HepG2 (cell line): ENCODE measurements around the gene KIF5B. TPM values are rescaled to one million over a fixed set of nuclear protein-coding genes. Genes with fewer than 3 reads are reported as not detected.

Experiments
- ATF4 ChIP-seq, 2 experiments: fragments of 450-650 bp in 1 of 2; sonication (generic) in 1 of 2; formaldehyde crosslinking; IDR thresholded peaks; 2 replicates each; pipeline versions ENCODE4 v1.5.0 to v1.8.0; 2020 to 2022; ENCODE audit warnings: mild to moderate bottlenecking in 1 of 2, missing genetic modification reagents in 1 of 2
- ETV5 ChIP-seq: IDR thresholded peaks from 2 replicates; pipeline ENCODE4 v1.6.1; 2018; ENCODE audit warnings: missing biosample characterization, missing genetic modification reagents, inconsistent platforms, borderline replicate concordance
- HNRNPL ChIP-seq: fragments of 200-400 bp; formaldehyde crosslinking; IDR thresholded peaks from 2 replicates; pipeline ENCODE4 v1.6.1; 2017; ENCODE audit warnings: mild to moderate bottlenecking, low read depth, low read length
- IRX3 ChIP-seq: sonication (generic); formaldehyde crosslinking; IDR thresholded peaks from 2 replicates; pipeline ENCODE4 v1.8.1; 2023; ENCODE audit warnings: mild to moderate bottlenecking, low read depth, missing genetic modification reagents, borderline replicate concordance
- JDP2 ChIP-seq: sonication (generic); formaldehyde crosslinking; IDR thresholded peaks from 2 replicates; pipeline ENCODE4 v1.8.1; 2022; ENCODE audit warnings: missing genetic modification reagents, borderline replicate concordance
- JUND ChIP-seq: sonication (generic); formaldehyde crosslinking; IDR thresholded peaks from 2 replicates; pipeline ENCODE4 v1.8.0; 2022; ENCODE audit warnings: mild to moderate bottlenecking, missing genetic modification reagents
- KLF13 ChIP-seq: sonication (generic); formaldehyde crosslinking; IDR thresholded peaks from 2 replicates; pipeline ENCODE4 v1.4.0; 2020; ENCODE audit warnings: mild to moderate bottlenecking, missing genetic modification reagents
- PRPF4 ChIP-seq: fragments of 200-400 bp; formaldehyde crosslinking; IDR thresholded peaks from 2 replicates; pipeline ENCODE4 v1.6.1; 2016; ENCODE audit warnings: low read length, low read depth; ENCODE audit not compliant: poor library complexity, severe bottlenecking
- RNF219 ChIP-seq: sonication (generic); formaldehyde crosslinking; IDR thresholded peaks from 2 replicates; pipeline ENCODE4 v1.5.0; 2020; ENCODE audit warnings: mild to moderate bottlenecking, missing genetic modification reagents
- SMAD9 ChIP-seq: sonication (generic); formaldehyde crosslinking; IDR thresholded peaks from 2 replicates; pipeline ENCODE4 v1.5.1; 2020; ENCODE audit warnings: mild to moderate bottlenecking, missing genetic modification reagents
- SOX6 ChIP-seq, 2 experiments: fragments of 450-650 bp in 1 of 2; sonication (generic) in 1 of 2; formaldehyde crosslinking in 1 of 2; IDR thresholded peaks; 2 replicates each; pipeline versions ENCODE4 v1.4.0 to v1.6.1; 2017 to 2020; ENCODE audit warnings: antibody characterized with exemption in 1 of 2, mild to moderate bottlenecking in 1 of 2, missing genetic modification reagents in 1 of 2
- SRF ChIP-seq: IDR thresholded peaks from 2 replicates; pipeline ENCODE4 v1.6.1; 2011; ENCODE audit warnings: mild to moderate bottlenecking, low read depth, low read length, moderate library complexity
- SUZ12 ChIP-seq: fragments of 150-350 bp; IDR thresholded peaks from 2 replicates; pipeline ENCODE4 v1.6.1; 2014; ENCODE audit warnings: low read depth, low read length
- TERF1 ChIP-seq: sonication (generic); formaldehyde crosslinking; IDR thresholded peaks from 2 replicates; pipeline ENCODE4 v1.8.0; 2022; ENCODE audit warnings: mild to moderate bottlenecking, missing genetic modification reagents, moderate library complexity
- XBP1 ChIP-seq: sonication (generic); formaldehyde crosslinking; IDR thresholded peaks from 2 replicates; pipeline ENCODE4 v1.5.0; 2020; ENCODE audit warnings: missing genetic modification reagents
- ZBTB49 ChIP-seq: sonication (generic); formaldehyde crosslinking; IDR thresholded peaks from 2 replicates; pipeline ENCODE4 v1.4.0; 2020; ENCODE audit warnings: missing genetic modification reagents, borderline replicate concordance
- ZBTB8A ChIP-seq: sonication (generic); formaldehyde crosslinking; IDR thresholded peaks from 2 replicates; pipeline ENCODE4 v1.4.0; 2020; ENCODE audit warnings: mild to moderate bottlenecking, low read depth, missing genetic modification reagents, borderline replicate concordance
- ZFP36 ChIP-seq: fragments of 150-350 bp; IDR thresholded peaks from 2 replicates; pipeline ENCODE4 v1.6.1; 2018; ENCODE audit warnings: borderline replicate concordance, low read length, low read depth; ENCODE audit not compliant: partially characterized antibody
- ZNF207 ChIP-seq: fragments of 450-650 bp; IDR thresholded peaks from 2 replicates; pipeline ENCODE4 v1.6.1; 2016; ENCODE audit warnings: antibody characterized with exemption, borderline replicate concordance
- ZNF513 ChIP-seq: sonication (generic); formaldehyde crosslinking; conservative IDR thresholded peaks from 2 replicates; pipeline ENCODE4 v1.5.0; 2020; ENCODE audit warnings: missing genetic modification reagents
- polyA plus RNA-seq, 8 experiments: library from polyadenylated mRNA; depleted of rRNA in 3 of 8; stranded (reverse) in 7 of 8; unstranded in 1 of 8; fragments of >200 nt; fragmentation: Illumina TruSeq in 4 of 8; extraction: Trizol in 4 of 8; gene quantifications; 2 replicates each; pipeline versions ENCODE4 v1.2.1 to v1.2.3, GENCODE V29; 2011 to 2016; ENCODE audit warnings: low read depth in 4 of 8, missing spikeins in 1 of 8, mixed read lengths in 1 of 8; ENCODE audit not compliant: insufficient read depth in 1 of 8
- total RNA-seq, 5 experiments: library from RNA; depleted of rRNA; stranded (reverse); fragments of >200 nt; fragmentation: Illumina TruSeq; extraction: Trizol; gene quantifications; 2 replicates each; pipeline ENCODE4 v1.2.3, GENCODE V29; 2016; ENCODE audit warnings: low read depth in 1 of 5

KIF5B gene
- total and polyA plus RNA-seq, 2 of the 13 experiments (the other 11 are each of a cell fraction or from before 2014, with no cell fraction given) = 34.3 to 133 TPM

GRCh38 chr10:32104622-32105509, 48.6 kb upstream of the KIF5B start (continued):
- no peak for TF ChIP-seq TERF1 (CRISPR knock-in tag)
- no peak for TF ChIP-seq KLF13
- TF ChIP-seq ZNF207 = no peak
- no peak for TF ChIP-seq XBP1 (CRISPR knock-in tag)
- TF ChIP-seq RNF219 (CRISPR knock-in tag) = 0 out of 2 replicates have a peak, but pooled peaks have one; percentile 48
- no peak for TF ChIP-seq ZNF513 (CRISPR knock-in tag)
- TF ChIP-seq SUZ12 = no peak
- TF ChIP-seq IRX3 (CRISPR knock-in tag) = no peak
- TF ChIP-seq JUND (CRISPR knock-in tag) = peak; percentile 74; the same call in 1 of the 2 replicates
- TF ChIP-seq JDP2 (CRISPR knock-in tag) = no peak
- TF ChIP-seq ATF4 (CRISPR knock-in tag; IDR thresholded peaks at IDR 0.05) = 0 out of 4 replicates have a peak, but pooled peaks of 1 of the 2 experiments have one; percentile 17
- no peak for TF ChIP-seq SOX6 (IDR thresholded peaks at IDR 0.05)
- peak; percentile 62; the same call in 1 of the 2 replicates for TF ChIP-seq SOX6 (CRISPR knock-in tag; IDR thresholded peaks at IDR 0.05)
- no peak for TF ChIP-seq ZBTB8A
- no peak for TF ChIP-seq SMAD9 (CRISPR knock-in tag)
- TF ChIP-seq HNRNPL = no peak
- no peak for TF ChIP-seq PRPF4
- no peak for TF ChIP-seq SRF
- TF ChIP-seq ETV5 (CRISPR knock-in tag) = peak; percentile 82; the same call in 1 of the 2 replicates
- TF ChIP-seq ZBTB49 = no peak
- TF ChIP-seq ZFP36 = no peak
